GM19467 (cell line): Measurements from ENCODE around the gene WDR20.
A peak's percentile ranks its signal among the peaks of the same experiment; 100 is the strongest.
"Not testable (repeated sequence)": the region's sequence is repeated elsewhere in the genome, so short reads cannot be mapped to it uniquely, and the experiment has no call there.

Experiments used
- ATAC-seq: cut with Tn5 transposase; IDR thresholded peaks from one replicate; pipeline ENCODE4 v1.9.1; 2021; ENCODE audit warnings: mild to moderate bottlenecking, moderate library complexity; ENCODE audit not compliant: unreplicated experiment

The WDR20 gene

DNA sequence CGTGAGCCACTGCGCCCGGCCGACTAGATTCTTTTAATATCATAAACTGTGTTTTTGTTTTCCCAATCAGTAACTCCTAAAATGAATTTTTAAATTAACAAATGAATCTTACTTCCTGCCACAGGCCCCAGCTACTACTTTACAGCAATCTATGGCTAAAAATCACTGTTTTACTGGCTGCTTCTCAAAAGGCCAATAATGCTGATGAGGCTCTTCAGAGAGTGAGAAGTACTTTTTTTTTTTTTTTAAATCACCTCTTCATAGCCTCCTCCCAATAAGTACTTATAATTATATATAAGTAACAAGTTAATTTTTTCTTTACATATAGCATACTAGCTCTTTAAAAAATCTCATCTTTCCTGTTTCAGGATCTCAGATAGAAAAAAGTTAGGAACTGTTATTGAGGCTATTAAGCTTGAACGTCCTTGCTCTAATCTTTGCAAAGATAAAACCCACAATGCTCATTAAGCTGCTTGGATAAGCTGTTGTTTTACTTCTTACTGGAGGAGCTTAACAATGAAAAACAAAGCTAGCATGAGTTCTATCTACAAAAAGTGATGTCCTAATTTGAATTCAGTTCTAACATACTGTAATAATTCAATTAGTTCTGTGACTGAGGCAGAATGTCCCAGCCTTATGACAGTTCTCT is 12.8 kb upstream of the WDR20 start:
- ATAC-seq, result no peak

DNA sequence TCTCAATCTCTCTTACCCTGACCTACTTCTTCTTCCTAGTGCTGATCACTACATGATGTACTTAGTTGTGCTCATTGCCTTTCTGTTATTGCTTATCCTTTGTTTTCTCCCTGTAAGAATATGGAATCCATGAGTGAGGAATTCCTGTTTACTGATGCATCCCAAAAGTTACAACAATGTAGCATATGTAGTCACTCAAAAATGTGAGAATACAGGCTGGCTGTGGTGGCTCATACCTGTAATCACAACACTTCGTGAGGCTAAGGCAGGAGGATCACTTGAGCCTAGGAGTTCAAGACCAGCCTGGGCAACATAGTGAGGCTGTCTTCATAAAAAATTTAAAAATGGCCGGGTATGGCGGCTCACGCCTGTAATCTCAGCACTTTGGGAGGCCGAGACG is 8.0 kb upstream of the WDR20 start:
- no peak for ATAC-seq

DNA sequence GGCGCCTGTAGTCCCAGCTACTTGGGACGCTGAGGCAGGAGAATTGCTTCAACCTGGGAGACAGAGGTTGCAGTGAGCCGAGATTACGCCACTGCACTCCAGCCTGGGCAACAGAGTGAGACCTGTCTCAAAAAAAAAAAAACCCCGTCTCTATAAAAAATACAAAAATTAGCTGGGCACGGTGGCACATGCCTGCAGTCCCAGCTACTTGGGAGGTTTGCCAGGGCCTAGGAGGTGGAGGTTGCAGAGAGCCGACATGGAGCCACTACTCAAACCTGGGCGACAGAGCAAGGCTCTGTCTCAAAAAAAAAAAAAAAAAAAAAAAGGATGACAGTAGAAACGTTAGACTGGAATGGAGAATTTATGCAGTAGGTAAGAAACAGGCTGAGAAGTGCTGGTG is 5.7 kb upstream of the WDR20 start:
- ATAC-seq, result not testable (repeated sequence)

DNA sequence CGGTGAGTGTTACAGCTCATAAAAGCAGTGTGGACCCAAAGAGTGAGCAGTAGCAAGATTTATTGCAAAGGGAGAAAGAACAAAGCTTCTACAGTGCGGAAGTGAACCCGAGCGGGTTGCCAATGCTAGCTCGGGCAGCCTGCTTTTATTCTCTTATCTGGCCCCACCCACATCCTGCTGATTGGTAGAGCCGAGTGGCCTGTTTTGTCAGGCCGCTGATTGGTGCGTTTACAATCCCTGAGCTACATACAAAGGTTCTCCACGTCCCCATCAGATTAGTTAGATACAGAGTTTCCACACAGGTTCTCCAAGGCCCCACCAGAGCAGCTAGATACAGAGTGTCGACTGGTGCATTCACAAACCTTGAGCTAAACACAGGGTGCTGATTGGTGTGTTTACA is 5.0 kb upstream of the WDR20 start:
- not testable (repeated sequence) for ATAC-seq

DNA sequence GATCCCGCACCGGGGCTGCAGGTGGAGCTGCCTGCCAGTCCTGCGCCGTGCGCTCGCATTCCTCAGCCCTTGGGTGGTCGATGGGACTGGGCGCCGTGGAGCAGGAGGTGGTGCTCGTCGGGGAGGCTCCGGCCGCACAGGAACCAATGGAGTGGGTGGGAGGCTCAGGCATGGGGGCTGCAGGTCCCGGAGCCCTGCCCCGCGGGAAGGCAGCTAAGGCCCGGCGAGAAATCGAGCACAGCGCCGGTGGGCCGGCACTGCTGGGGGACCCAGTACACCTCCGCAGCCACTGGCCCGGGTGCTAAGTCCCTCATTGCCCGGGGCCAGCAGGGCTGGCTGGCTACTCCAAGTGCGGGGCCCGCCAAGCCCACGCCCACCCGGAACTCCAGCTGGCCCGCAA is 4.2 kb upstream of the WDR20 start:
- ATAC-seq, result not testable (repeated sequence)

DNA sequence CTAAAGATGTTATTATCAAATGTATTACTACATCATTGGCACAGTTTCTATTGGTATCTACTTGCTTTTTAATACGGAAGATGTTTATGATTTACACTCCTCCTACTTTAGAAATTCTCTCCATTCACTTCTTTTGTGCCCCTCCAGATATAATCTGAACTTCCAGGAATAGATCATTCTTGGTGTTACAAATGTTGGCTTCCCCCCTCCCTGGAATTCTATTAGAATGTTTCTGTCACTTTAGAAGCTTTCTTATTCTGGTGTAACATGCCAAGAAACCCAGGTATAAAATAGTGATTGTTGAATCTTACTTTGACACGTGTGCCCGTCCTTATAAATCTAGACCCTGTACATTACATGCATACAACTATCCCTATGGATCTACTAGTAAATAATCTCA is 1.2 kb upstream of the WDR20 start:
- no peak for ATAC-seq

DNA sequence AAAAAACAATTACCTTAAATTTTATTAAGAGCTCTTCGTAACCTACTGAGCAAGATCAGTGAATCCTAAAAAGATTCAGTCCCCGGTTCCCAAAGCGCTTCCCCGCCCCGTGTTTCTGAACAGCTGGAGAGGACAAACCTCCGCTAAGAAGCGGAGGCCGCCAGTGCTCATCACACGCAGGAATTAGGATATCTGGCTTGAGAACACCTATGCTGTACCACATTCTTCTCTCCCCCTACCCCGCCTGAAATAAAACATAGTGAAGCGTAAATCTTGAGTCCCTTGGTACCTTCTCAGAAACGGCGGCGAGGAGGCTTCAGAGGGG is 774 bp upstream of the WDR20 start:
- no peak for ATAC-seq

DNA sequence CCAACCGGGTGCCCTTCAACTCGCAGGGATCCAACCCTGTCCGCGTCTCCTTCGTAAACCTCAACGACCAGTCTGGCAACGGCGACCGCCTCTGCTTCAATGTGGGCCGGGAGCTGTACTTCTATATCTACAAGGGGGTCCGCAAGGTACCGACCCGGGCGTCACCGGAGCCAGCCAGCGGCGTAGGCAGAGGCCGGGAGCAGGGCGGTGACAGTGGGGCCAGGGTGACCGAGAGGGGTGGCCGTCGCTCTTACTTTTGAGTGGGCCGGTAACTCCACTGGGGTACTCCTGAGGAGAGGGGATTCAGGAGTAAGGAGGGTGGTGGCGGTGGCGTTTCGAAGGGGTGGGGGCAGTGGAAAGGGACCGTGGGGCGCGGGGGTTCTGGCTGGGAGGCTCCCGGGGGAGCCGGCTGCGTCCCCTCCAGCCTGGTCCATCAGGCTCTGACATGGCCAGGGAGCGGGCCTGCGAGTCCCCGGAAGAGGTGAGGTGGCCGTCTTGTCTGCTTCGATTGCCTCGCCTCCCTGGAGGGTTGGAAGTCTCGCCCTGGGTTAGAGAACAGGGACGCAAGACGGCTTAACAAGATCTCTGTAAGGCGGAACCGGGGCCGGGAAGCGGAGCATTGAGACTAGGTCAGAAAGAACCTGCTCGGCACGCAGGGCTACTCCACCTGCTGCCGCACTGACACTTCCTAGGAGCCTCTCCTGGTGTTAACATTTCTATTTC is 491 bp downstream of the WDR20 start:
- ATAC-seq, result peak; percentile 19

DNA sequence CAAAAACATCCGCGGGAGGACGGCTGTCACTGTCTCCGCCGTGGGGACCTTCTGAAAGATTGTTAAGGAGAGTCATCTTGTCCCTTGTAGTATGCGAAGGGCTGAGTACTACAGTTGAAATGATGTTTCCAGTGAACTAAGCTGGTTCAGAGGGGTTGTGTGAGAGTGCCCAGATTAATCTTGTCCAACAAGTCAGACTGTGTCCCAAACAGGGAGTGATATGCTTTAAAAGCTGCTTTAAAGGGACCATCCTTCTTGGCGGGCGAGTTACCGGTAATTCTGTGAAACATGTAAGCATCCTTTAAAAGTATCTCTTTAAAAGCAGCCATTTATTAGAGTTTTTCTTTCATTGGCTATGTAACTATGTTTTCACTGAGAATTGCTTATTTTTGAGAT is 1.1 kb downstream of the WDR20 start:
- ATAC-seq, result no peak

DNA sequence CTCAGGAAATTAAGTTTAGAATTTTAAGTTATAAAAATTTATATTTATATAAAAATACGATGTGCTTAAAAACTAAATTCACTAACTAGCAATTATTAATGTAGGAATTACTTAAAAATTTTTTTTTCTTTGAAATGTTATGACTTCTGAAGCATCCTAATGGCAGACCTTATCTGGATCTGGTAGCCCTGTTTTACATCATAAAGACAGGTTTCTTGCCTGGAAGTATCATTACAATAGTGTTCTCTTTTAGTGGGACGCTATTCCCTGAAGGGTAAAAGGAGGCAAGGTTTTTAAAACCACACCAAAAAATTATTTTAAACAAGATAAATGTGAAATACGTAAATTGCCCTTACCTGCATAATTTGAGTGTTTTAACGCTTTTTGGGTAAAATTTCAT is 2.1 kb downstream of the WDR20 start:
- ATAC-seq, result no peak

DNA sequence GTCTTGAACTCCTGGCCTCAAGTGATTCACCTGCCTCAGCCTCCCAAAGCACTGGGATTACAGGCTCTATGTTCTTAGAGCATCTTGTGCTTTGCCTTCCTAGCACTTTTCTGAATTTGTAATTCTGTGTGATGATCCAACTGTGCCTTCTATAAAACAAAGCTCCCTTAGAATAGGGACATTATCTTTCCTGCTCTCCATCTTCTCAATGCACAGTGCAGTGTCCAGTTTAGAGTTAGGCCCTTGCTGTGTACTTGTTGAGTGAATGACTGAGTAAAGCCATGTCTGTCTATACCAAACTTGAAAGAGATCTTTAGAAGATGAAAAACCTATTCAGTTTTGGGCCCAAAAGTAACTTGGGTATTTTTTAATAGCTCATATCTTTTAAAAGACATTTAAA is 5.2 kb downstream of the WDR20 start:
- no peak for ATAC-seq

DNA sequence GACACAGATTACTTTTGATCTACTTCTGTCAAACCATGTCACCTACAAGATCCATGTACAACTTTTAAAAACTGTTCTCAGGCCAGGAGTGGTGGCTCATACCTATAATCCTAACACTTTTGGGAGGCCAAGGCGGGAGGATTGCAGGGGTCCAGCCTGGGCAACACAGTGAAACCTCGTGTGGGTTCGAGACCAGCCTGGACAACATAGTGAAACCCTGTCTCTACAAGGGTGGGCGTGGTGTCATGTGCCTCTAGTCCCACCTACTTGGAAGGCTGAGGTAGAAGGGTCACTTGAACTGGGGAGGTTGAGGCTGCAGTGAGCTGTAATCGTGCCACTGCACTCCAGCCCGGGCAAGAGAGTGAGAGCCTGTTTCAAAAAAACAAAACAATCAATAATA is 5.7 kb downstream of the WDR20 start:
- ATAC-seq, result no peak

DNA sequence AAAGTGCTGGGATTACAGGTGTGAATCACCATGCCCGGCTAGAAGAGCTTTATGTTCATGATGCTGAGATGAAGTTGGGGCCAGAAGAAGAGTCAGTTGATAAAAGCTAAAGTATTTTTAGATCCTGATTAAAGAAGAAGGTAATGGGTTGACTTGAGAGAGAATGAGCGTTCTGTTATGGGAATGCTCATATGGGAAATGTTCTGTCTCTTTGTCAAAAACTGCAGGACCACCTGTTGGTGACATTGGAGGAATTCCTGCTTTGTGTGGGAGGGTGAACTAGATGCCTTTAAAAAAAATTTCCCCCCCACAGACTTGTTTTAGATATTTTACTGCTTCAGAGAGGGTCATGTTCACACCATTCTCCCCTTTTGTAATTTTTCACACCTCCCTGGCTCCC is 6.7 kb downstream of the WDR20 start:
- ATAC-seq, result no peak

DNA sequence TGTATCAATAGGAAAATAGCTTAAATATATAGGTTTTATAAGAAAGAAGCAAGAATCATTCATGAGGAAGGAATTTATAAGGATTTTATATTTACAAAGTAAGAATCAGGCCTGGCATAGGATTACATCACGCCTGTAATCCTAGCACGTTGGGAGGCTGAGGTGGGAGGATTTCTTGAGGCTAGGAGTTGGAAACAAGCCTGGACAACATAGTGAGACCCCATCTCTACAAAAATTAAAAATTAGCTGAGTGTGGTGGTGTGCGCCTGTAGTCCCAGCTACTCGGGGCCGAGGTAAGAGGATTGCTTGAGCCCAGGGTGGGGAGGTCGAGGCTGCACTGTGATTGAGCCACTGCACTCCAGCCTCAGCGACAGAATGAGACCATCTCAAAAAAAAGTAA is 10.4 kb downstream of the WDR20 start:
- ATAC-seq, result no peak

DNA sequence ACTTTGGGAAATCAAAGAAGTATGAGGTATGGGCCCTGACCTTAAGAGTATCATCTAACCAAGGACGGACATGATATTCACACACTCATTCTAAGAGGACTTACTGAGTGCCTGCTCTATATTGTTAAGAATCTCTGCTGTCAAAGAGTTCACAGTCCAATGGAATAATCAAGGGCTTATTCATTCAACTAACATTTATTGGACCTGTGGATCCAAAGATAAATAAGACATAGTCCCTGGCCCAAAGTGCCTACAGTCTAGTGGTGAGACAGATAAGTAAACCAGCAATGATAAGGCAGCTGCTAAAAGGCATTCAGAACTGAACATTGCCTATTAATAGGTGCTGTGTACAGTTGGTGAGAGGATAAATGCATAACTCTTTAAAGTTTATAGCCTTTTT is 11.0 kb downstream of the WDR20 start:
- no peak for ATAC-seq

DNA sequence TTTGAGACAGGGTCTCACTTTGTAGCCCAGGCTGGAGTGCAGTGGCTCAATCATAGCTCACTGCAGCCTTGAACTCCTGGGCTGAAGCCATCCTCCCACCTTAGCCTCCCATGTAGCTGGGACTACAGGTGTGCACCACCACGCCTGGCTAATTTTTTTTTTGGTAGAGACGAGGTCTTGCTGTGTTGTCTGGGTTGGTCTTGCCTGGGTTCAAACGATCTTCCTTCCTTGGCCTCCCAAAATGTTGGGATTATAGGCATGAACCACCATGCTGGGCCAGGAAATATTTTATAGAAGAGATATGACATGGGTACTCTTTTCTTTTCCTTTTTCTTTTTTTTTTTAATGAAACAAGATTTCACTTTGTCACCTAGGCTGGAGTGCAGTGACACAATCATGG is 11.7 kb downstream of the WDR20 start:
- ATAC-seq, result not testable (repeated sequence)

DNA sequence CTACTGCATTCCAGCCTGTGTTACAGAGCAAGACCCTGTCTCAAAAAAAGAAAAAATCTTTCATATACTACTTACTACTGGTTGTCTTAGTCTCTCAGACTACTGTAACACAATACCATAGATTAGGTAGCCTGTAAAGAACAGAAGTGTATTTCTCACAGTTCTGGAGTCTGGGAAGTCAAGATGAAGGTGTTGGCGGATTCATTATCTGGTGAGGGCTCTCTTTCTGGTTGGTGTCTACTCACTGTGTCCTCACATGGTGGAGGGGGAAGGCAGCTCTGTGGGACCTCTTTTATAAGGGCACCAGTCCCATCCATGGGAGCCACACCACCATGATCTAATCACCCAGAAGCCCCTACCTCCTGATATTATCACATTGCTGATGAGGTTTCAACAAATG is 14.4 kb downstream of the WDR20 start:
- ATAC-seq, result no peak

DNA sequence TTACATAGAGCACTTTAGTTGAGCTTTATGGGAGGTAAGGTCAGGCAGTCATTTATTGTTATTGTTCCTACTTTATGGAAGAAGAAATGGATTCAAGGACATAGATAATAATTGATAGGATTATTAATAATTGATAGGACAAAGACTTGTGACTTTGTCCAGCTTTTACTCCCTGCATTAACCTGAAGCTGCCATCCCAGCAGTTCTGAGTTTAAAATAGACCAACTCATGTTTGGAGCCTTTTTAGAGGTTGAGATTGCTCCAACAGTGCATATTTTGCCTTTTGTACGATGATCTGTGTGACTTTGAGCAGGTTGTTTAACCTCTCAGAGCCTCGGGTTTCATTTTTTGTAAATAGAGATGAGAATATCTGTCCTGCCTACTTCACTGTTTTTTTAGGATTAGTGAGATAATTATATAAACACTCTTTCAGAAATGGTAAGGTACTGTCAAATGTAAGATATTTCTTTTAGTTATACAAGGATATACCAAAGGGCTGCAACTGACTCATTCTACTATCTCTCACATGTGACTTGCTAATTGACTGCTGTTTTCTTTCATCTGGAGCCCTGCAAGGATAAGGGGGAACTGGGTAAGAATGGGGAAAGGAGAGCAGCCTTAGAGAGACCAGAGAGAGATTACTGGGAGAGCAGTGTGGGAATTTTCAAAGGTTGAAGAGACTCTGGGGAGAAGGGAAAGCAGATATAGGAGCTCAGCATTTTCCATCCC is 15.3 kb downstream of the WDR20 start:
- ATAC-seq, result no peak

DNA sequence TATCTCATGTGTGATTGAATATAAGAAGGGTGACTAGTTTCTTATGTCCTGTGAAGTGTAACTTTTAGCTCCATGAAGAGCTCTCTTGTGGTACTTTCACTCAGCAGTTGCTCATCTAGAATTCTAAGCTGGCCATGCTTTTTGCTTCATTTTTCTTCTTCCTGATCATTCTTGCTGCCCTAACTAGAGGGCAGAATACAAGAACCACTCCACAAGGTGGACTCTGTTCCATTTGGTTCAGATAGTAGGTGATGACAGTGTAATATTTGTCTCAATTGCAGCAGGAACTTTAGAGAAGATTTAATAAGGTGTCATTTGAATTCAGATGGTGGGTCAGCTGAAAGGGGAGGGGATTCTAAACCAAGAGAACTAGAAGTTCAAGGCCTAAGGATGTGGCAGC is 17.6 kb downstream of the WDR20 start:
- ATAC-seq, result no peak

DNA sequence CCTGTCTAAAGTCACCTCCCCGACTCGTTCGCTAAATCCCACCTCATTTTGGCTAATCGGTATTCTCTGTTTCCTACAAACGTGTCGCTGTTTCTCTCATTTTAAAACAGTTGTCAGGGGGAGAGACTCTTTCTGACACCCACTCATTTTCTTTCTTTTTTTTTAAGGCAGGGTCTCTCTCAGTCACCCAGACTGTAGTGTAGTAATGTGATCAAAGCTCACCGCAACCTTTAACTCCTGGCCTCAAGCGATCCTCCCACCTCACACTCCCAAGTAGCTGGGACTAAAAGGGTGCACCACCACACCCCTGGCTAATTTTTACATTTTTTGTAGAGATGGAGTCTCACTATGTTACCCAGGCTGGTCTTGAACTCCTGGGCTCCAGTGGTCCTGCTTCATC is 19.1 kb downstream of the WDR20 start:
- no peak for ATAC-seq

DNA sequence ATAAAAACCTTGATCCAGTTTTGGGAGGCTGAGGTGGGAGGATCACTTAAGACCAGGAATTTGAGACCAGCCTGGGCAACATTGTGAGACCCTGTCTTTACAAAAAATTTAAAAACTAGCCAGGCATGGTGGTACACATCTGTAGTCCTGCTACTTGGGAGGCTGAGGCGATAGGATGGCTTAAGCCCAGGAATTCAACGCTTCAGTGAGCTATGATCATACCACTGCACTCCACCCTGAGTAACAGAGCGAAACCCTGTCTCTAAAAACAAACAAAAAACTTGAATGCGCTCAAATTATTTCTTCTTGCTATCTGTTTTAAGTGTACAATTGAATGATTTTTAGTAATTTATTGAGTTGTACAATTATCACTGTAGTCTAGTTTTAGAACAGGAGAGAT is 20.1 kb downstream of the WDR20 start:
- no peak for ATAC-seq

DNA sequence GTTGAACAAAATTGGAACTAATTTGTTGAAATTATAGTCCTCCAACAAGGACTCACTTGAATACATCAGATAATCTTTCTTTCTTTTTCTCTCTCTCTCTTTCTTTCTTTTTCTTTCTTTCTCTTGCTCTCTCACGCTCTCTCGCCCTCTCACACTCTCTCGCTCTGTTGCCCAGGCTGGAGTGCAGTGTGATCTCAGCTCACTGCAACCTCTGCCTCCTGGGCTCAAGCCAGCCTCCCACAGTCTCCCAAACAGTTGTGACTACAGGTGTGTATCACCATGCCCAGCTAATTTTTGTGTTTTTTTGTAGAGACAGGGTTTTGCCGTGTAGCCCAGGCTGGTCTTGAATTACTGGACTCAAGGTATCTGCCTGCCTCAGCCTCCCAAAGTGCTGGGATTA is 22.8 kb downstream of the WDR20 start:
- no peak for ATAC-seq
